Measurements from ENCODE around the gene RHEX. TPM values are rescaled to one million over a fixed set of nuclear protein-coding genes. Genes with fewer than 3 reads are reported as not detected.

The RHEX gene
- polyA plus RNA-seq, 3 donors = not detected

- Histone ChIP-seq H3K4me3 (replicated peaks in 1 of 3; ENCODE audit: low read depth in 2 of 3, low read length in 3 of 3) (no peak overlapping the region), H3K79me2 (ENCODE audit: insufficient read depth, low read length) (no peaks in the 10 kb centered on the region), H3K27ac (ENCODE audit: low read depth in 1 of 2, low read length in 2 of 2) (no peak overlapping the region), H3K4me1 (ENCODE audit: control insufficient read depth in 1 of 2, insufficient read depth in 2 of 2, low read length in 2 of 2) (peaks cover 0 to 3% of the 10 kb centered on the region in 2 donors), H3K36me3 (replicated peaks in 1 of 2; ENCODE audit: control insufficient read depth in 1 of 2, insufficient read depth in 2 of 2, low read length in 2 of 2) (no peaks in the 10 kb centered on the region), H4K20me1 (ENCODE audit: insufficient read depth, low read length) (no peaks in the 10 kb centered on the region), H3K4me2 (replicated peaks; ENCODE audit: extremely low read depth, low read length, poor library complexity, severe bottlenecking) (no peak overlapping the region), H3K9me3 (replicated peaks in 1 of 2; ENCODE audit: control insufficient read depth in 1 of 2, insufficient read depth in 1 of 2, low read length in 2 of 2) (no peaks in the 10 kb centered on the region), H2AFZ (ENCODE audit: insufficient read depth, low read depth, low read length, poor library complexity, severe bottlenecking) (no peak overlapping the region), H3K9ac (ENCODE audit: insufficient read depth, low read length, poor library complexity, severe bottlenecking) (no peak overlapping the region), H3K27me3 (ENCODE audit: control insufficient read depth in 2 of 2, insufficient read depth in 2 of 2, low read length in 2 of 2) (peaks cover 0 to 3% of the 10 kb centered on the region in 2 donors)
- no peak for TF ChIP-seq CTCF (IDR thresholded peaks at IDR 0.05)
- Mint-ChIP-seq H3K4me3 (no peak overlapping the region), H3K27ac (no peak overlapping the region), H3K27me3 (ENCODE audit: low read depth in 3 of 3) (peaks cover 4 to 12% (median 6%) of the 10 kb centered on the region in 3 donors), H3K4me1 (peaks cover 7% of the 10 kb centered on the region), H3K9me3 (no peaks in the 10 kb centered on the region), H3K36me3 (no peaks in the 10 kb centered on the region)
- intact Hi-C loops (cut with micrococcal nuclease) = loop anchor here in 1 of 2 donors (10.0 kb wide), 1 partner anchor 196 kb away; no protein-coding TSS in a partner anchor
- no peak for DNase-seq
- WGBS (ENCODE audit: insufficient coverage) = 86% methylated on average over 1 of the region's 3 CpGs
Observed at GRCh38 chr1:206110820-206111219, 57.8 kb downstream of the RHEX start.

GRCh38 chr1:206111271-206111927 lies 58.4 kb downstream of the RHEX start:
- Mint-ChIP-seq H3K36me3 (no peaks in the 10 kb centered on the region), H3K9me3 (no peaks in the 10 kb centered on the region), H3K27me3 (ENCODE audit: low read depth in 3 of 3) (peaks cover 9 to 17% (median 10%) of the 10 kb centered on the region in 3 donors), H3K4me1 (peaks cover 5% of the 10 kb centered on the region), H3K27ac (no peak overlapping the region), H3K4me3 (no peak overlapping the region)
- Histone ChIP-seq H3K4me1 (ENCODE audit: control insufficient read depth in 1 of 2, insufficient read depth in 2 of 2, low read length in 2 of 2) (peaks cover 0 to 1% of the 10 kb centered on the region in 2 donors), H3K36me3 (replicated peaks in 1 of 2; ENCODE audit: control insufficient read depth in 1 of 2, insufficient read depth in 2 of 2, low read length in 2 of 2) (no peaks in the 10 kb centered on the region), H3K27me3 (ENCODE audit: control insufficient read depth in 2 of 2, insufficient read depth in 2 of 2, low read length in 2 of 2) (peaks cover 0 to 7% of the 10 kb centered on the region in 2 donors), H2AFZ (ENCODE audit: insufficient read depth, low read depth, low read length, poor library complexity, severe bottlenecking) (no peak overlapping the region), H3K4me3 (replicated peaks in 1 of 3; ENCODE audit: low read depth in 2 of 3, low read length in 3 of 3) (no peak overlapping the region), H3K27ac (ENCODE audit: low read depth in 1 of 2, low read length in 2 of 2) (no peak overlapping the region), H3K4me2 (replicated peaks; ENCODE audit: extremely low read depth, low read length, poor library complexity, severe bottlenecking) (no peak overlapping the region), H3K9me3 (replicated peaks in 1 of 2; ENCODE audit: control insufficient read depth in 1 of 2, insufficient read depth in 1 of 2, low read length in 2 of 2) (no peaks in the 10 kb centered on the region), H3K9ac (ENCODE audit: insufficient read depth, low read length, poor library complexity, severe bottlenecking) (no peak overlapping the region), H3K79me2 (ENCODE audit: insufficient read depth, low read length) (no peaks in the 10 kb centered on the region), H4K20me1 (ENCODE audit: insufficient read depth, low read length) (no peaks in the 10 kb centered on the region)
- no peak for DNase-seq
- WGBS (ENCODE audit: insufficient coverage) = 79% methylated on average over 4 of the region's 6 CpGs
- intact Hi-C loops (cut with micrococcal nuclease) = loop anchor here in 1 of 2 donors (10.0 kb wide), 1 partner anchor 197 kb away; no protein-coding TSS in a partner anchor
- TF ChIP-seq CTCF (IDR thresholded peaks at IDR 0.05) = no peak
